Tongue (tissue), 2 donors: ENCODE results near the gene BIK. TPM values are rescaled to one million over a fixed set of nuclear protein-coding genes. Genes with fewer than 3 reads are reported as not detected.
"Not testable (repeated sequence)": the region's sequence is repeated elsewhere in the genome, so short reads cannot be mapped to it uniquely, and the experiment has no call there.

Source experiments
- DNase-seq: peaks from one replicate; pipeline ENCODE4 v3.0.0-alpha.2; 2015
- total RNA-seq: library from RNA; depleted of rRNA; stranded (reverse); fragments of >200 nt; gene quantifications from one replicate; pipeline ENCODE4 v1.2.3, GENCODE V29; 2014

Gene BIK
- total RNA-seq, 1 donor from 2014 or later, result 1.0 TPM

DNA sequence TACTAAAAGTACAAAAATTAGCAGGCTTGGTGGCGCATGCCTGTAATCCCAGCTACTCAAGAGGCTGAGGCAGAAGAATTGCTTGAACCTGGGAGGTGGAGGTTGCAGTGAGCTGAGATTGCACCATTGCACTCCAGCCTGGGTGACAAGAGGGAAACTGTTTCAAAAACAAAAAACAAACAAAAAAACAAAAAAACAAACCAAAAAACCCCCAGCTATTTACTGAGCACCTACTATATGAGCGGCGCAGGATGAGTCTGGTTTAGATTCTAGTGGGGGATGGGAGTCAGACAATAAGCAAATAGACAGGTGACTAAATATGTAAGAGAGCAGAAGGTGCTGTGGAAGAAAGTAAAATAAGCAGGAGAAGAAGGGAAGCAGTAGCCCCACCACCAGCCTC lies 5.6 kb upstream of the BIK start:
- DNase-seq, result not testable (repeated sequence)

DNA sequence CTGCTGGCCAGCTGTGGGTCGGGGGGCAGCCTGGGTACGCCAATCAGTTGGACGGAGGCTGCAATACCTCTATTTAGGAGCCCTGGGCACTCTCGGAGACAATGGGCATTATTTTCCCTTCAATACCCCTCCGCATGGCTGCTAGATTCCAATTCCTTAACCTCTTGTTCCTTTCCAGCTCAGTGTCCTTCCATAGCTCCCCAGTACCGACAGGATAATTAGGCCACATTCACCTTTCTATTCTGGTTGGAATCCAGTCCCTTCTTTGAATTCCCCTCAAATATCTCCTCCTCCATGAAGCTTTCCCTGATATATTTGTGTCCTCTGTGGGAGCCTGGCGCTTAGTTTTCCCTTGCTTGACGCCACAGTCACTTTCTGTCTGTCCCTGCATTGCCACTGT lies 4.2 kb upstream of the BIK start:
- no peak for DNase-seq

DNA sequence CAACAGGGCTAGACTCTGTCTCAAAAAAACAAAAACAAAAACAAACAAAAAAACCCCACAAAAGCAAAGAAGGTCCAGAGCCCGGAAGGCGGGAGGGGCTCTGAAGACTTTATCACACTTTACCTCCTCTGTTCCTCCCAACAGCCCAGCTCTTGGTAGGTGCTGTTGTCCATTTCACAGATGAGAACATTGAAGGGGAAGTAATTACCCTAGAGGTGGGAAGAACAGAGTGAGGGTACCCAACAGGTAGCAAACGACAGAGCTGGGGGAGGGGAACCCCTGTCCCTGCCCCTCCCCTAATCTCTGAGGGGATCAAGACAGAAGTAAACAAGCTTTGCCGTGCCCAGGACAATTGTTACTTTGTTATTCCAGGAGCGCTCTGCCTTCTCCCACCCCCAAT lies 1.0 kb upstream of the BIK start:
- DNase-seq, result no peak

DNA sequence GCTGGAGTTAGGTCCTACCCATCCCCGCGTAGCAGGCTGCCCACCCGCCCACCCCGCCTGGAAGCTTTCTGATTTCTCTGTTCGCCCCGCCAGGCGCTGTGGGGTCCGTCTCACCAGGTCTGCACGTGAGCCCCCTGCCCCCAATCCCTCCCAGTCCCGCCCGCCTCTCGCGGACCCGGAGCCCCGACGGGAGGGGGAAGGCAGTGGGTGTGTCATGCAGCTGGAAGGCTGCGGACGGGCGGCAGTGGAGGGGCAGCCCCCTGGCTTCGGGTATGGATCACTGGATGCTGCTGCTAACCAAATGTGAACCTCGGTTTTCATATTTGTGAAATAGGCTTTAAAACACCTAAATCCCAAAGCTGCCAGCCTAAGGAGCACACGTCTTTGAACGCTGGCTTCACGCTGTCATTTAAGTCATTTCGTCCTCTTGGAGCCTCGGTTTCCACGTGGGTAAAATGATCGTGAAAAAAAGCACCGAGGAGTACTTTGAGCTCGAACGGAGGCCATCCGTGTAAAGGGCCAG lies 568 bp upstream of the BIK start:
- no peak for DNase-seq

DNA sequence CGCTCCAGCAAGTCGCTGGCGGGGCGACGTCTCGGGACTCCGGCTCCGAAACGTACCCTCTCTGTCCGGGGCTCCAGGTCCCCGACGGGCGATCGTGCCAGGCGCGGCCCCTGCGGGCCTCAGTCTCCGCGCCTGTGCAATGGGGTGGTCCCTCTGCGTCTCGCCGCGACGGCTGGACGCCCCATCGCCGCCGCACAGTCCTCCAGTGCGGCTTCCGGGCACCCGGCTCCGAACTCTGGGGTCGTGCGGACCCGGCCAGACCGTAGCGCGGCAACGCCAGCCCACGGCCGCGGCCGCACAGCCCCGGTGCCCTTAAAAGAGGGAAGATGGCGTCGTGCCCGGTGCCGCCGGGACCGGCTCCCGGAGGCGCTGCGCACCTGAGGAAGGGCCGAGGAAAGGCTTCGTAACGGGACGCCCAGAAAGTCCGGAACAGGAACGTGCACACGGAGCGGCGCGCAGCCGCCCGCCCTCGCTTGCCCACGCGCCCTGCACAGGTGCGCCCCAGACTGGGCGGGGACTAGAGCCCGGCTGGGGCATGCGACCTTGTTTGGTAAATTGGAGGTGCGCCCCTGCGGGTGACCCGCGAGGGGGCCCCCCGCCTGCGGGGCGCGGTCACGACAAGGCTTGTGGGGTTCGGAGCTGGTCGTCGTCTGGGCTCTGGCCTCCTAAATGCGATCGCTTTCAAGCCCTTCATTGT lies 525 bp downstream of the BIK start:
- DNase-seq, result no peak

DNA sequence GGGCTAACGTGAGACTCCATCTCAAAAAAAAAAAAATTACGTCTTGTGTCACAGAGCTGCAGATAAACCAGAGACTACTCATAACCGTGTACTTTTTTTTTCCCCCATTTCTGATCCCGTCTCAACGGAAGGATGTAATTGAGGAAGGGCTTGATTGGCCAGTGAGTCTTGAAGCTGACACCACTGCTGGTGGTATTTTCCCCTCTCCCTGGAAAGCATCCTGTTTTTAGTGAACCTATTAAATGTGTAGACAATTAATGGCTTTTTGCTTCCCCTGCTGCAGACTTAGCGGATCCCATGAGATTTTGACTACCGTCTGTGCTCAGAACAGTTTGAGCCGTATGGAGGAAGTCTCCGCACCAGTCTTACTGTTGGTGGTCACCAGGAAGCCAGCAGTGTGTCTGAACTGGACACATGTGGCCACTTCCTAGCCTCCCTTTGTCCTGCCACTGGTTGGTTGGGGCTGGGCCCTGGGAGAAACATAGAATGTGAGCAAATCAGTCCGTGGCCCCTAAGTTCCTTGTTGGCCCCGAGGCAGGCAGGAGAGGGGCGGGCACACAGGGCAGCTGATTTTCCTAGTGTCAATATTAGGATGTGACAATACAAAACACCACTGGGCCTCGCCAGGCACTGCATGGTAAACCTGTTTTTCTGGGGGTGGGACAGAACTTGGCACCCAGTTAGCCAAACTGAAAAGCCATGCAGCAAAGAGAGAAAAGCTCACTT lies 3.1 kb downstream of the BIK start:
- DNase-seq, result no peak

DNA sequence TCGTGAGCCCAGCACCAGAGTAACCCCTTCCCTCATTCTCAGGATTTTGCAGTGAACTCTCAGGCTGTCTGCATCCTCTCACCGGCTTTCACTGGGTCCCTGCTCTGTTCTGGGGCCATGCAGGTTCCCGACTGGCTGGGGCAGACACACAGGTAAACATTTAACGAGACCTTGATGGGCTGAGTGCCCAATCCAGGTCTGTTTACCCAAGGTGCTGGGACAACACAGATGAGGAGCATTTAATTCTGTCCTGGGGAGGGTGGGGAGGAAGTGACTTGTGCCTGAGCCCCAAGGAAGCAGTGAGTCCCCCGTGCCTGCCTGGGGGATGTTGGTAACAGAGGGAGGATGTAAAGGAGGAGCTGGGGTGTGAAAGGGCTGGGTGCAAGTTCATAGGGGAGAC lies 4.4 kb downstream of the BIK start:
- DNase-seq, result no peak

DNA sequence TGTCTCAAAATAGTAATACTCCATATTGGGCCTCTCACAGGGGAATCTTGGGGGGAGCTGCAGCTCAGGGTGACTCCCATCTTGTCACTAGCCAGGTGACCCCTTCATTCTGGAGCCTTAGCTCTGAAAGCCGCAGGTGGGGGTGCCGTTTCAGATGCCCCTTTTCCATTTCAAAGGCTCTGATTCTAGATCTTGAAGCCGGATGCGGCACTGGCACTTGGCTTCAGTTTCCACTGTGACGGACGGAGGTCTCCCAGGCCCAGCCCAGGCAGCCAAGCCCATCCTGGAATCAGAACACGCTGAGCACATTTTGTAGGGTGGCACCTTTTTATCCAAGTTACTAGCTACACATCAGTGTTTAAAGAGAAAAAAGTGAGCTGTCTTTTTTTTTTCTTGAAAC lies 6.4 kb downstream of the BIK start:
- DNase-seq, result no peak

DNA sequence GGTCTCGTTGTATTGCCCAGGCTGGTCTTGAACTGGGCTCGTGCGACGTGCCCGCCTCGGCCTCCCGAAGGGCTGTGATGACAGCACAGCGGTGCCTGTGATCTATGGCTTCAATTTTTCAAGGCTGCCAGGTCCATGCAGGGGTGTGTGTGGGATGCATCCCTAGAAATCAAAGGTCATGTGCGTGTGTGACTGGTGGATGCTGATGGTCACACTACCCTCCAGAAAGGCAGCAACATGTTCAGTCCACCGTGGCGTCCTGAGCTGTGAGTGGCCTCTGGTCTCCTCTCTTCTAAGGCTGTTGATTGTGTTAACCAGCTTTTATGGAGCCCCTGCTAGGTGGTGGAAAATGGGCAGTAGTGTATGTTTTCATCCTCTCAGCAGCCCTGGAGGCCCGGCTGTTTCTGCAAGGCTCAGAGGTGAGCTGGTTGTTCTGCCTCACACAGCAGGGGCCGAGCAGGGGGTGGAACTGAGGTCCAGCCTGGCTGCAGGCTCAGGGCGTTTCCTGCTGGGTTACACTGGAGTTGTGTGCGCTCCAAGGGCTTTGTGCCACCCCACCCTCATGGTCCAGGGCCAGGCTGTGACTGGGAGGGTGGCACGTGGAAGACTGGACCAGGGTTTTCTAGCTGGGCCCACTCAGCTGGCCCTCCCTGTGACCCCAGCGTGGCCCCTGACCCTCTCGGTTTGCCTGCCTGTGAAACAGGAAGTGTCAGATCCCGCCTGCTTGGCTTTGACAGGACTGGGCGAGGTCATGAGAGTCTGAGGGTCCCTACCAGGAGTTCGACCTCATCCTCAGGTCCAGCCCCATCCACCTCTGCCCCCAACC lies 7.7 kb downstream of the BIK start:
- DNase-seq, result no peak

DNA sequence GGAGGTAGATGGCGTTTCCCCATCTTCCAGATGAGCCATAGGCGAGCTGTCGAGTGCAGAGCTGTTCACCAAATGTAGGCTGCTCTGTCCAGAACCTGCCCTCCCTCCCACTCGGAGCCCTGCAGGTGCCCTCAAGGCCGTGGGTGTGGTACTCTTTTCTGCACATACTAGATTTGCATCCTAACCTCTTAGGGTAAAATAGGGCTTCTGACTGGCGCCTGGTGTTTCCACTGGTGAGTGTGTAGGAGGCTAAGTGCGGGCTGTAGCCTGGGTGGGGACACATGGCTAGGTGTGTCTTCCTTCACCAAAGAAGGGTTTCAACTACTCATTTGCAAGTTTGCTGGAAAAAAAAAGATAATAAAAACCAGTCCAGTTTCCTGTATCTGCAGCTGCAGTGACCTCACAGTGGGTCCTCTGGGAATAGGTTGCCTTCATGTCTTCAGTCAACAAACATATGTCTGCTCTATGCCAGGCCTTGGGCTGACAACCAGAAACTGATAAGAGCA lies 8.5 kb downstream of the BIK start:
- DNase-seq, result no peak

DNA sequence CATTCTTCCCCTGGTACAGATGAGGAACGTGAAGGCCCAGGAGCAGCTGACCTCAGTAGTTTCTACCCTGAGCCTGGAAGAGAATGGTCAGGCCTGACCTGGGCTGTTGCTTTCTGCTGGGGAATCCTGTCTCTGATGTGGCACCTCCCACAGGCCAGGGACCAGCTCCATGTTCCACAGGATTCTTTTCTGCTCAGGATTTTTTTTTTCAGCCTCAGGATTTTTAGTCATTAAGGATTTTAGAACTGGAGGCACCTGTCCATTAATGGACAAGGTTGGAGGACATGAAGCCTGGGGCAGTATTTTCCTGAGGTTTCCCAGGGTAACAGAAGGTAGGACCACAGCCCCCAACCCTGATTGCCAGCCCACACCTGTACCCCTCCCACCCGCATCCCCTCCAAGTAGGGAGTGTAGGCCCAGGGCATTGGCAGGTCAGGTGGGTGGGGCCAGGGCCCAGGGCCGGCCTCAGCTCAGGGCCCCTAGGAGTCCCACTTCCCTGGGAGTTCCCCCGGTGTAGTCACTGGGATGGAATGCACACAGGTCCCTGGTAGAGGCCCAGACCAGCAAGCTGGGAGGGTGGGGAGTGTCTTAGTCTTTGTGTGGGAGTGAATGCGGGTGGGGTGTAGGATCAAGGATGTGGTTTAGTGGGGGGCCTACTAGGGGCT lies 16.1 kb downstream of the BIK start:
- DNase-seq, result no peak

DNA sequence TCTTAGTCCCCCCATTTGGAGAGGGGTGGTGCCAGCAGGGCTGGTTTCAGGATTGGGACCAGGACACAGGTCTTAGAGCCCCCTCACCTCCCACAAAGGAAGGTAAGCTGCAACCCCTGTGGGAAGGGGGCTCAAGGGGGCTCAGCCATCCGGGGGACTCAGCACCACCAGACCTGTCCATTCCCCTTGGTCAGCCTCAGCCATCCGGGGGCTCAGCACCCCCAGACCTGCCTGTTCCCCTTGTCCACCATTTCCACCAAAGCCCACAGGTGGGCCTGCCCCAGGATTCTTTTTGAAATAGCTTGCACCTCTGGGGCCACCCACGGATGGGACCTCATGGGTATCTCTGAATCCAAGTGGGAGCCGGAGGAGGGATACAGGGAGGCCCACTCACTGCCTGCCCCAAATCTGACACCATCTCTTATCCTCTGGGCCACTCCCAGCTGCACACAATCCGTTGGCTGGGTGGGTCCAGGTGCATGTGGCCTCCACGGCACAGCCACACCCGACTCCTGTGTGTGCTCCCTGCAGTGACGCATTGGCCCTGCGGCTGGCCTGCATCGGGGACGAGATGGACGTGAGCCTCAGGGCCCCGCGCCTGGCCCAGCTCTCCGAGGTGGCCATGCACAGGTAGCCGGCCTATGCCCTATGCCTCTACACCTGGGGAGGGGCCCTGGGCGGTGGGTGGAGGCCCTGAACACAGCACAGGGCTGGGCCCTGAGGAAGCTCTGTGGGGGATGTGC lies 16.8 kb downstream of the BIK start:
- no peak for DNase-seq

DNA sequence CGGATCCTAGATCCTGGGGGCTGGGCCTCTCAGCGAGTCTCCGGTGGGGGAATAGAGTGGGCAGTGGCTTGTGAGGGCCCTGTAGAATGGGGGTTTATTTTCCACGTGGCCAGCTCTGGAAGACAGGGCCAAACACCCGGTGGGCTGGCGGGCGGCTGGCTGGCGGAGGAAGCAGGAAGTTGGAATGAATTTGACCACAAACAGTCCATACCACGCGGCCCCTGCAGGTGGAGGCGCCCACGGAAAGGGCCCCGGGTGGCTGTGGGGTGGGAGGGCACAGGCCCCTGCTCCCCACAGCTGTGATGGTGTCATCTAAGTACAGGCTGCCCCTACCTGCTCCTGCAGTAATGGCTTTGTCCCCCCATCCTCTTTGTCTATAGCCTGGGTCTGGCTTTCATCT lies 17.6 kb downstream of the BIK start:
- DNase-seq, result no peak

DNA sequence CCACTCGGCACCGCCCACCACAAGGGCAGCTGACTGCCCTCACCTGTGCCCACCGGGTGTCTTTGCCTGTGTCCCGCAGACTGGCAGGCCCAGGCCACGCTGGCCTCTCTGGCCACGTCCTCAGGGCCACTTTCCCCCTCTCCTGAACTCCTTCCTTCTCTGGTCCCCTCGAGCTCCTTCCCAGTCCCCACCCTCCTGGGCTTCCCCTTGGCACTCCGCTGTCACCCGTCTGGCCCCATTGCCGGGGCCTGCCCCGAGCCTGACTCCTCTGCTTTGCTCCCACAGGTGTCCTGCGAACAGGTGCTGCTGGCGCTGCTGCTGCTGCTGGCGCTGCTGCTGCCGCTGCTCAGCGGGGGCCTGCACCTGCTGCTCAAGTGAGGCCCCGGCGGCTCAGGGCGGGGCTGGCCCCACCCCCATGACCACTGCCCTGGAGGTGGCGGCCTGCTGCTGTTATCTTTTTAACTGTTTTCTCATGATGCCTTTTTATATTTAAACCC lies 18.4 kb downstream of the BIK start:
- DNase-seq, result peak; percentile 54

DNA sequence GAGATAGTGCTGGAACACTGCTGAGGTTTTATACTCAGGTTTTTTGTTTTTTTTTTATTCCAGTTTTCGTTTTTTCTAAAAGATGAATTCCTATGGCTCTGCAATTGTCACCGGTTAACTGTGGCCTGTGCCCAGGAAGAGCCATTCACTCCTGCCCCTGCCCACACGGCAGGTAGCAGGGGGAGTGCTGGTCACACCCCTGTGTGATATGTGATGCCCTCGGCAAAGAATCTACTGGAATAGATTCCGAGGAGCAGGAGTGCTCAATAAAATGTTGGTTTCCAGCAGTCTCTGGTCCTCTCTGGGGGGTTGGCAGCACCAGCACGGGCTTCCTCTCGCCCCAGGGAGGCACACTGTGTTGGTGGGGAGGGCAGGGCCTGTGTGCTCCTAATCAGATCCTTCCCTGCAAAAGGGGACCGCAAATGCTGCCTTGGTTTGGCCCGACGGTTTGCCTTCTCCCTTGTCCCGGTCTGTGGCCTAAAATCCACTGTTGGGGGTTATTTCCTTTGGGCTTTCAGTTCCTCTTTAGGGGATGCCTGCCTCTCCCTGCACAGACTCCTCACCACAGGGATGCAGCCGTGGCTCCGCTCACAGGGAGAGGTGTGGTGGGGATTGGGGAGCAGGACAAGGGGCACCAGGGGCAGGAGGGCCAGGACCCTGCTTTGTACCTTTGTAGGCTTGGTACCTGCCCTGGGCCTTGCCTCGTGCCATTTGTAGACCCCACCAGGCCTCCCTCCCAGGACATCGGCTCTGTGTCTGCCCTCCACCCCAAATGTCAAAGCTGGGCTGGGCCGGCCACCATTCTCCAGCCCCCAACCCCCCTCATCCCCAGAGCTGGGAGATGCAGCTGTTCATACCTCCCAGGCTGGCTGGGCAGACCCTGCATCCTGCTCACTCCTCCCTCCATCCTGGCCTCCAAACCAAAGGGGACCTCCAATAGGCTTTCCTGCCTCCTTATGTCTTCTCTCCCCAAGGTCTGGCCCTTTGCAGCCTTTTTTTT lies 19.2 kb downstream of the BIK start:
- no peak for DNase-seq

DNA sequence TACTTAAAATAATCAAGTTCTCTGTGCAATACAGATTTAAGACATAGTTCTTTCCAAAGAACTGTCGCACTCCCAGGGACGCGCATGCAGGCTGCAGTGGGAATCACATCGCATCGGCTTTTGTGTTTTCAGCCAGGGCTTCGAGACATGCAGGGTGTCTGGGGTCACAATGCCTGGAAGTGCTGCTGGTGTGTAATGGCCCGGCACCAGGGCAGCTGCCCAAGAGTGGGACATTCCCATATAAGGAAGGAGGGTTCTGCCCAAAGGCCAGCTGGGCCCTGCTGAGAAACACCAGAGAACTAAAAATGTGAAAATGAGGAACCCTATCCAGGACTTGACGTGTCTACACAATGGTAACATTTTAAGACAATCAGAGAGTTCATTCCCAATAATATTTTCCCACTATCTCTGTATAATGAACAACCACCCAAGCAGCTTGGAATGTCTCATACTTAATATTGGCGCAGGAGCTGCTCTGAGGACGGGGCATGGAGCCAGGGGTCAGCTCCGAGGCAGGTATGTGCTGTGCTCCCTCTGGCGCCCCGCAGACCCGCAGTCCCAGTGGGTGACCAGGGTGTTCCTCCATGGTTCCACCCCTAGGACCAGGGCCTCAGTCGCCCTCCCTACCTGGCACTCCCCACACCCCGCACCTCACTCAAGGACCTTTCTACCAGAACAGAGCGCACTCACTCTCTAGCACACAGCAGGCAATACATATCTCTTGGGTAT lies 21.4 kb downstream of the BIK start:
- no peak for DNase-seq

DNA sequence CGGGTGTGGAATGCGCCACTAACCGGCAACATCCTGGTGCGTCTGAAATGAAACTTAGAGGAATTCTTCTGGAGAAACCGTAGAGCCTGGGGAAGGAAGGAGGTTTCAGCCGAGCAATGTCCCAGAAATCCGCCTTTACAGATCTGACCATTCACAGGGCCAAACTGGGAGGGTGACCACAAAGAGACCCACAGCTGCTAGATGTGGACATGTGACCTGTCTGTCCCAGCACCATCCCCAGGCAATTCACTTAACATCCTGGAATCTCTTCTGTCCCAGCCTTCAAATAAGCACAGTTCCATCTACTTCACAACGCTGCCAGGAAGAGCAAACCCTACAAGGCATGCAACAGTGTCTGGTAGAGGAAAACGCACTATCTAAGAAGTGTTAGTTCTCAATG lies 22.9 kb downstream of the BIK start:
- no peak for DNase-seq

DNA sequence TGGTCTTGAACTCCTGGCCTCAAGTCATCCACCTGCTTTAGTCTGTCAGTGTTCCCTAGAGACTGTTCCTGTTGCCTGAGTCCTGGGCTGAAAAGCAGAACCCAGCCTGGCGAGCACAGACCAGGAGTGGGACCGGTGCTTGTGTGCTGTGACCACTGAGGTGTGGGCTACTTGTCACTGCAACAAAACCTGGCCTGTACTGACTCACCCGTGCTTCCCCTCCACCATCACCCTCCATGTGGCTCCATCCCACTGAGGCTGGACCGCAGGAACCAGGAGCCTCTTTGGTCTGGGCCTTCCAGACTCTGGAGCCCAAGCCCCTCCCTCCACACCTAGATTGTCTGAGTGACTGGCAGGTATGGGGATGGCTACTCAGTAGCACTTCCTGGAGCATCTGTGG lies 24.0 kb downstream of the BIK start:
- DNase-seq, result no peak

DNA sequence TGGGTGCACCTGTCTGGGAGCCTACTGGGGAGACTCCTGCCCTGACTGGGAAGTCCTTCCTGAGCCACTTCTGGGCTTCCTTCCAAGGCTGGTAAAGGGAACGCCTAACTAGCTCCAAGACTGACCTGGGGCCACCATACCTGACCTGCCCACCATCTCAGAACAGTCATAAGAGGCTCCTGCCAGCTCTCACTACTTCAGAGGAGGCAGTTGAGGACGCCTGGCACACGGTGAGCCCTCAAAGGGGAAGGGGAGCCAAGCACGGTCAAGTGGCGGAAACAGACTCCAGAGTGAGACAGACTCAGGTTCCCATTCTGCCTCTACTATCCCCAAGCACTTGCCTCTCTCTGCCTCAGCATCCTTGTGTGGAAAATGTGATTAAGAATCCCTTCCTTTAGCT lies 25.0 kb downstream of the BIK start:
- no peak for DNase-seq
